ENCODE data around the gene RPS29. TPM values are rescaled to one million over a fixed set of nuclear protein-coding genes. Genes with fewer than 3 reads are reported as not detected.

Gene RPS29
- total and polyA plus RNA-seq, 10 of the 15 experiments (the other 5 are each of a cell fraction or from before 2014, with no cell fraction given): 2,685 to 10,815 (median 4,359) TPM

DNA sequence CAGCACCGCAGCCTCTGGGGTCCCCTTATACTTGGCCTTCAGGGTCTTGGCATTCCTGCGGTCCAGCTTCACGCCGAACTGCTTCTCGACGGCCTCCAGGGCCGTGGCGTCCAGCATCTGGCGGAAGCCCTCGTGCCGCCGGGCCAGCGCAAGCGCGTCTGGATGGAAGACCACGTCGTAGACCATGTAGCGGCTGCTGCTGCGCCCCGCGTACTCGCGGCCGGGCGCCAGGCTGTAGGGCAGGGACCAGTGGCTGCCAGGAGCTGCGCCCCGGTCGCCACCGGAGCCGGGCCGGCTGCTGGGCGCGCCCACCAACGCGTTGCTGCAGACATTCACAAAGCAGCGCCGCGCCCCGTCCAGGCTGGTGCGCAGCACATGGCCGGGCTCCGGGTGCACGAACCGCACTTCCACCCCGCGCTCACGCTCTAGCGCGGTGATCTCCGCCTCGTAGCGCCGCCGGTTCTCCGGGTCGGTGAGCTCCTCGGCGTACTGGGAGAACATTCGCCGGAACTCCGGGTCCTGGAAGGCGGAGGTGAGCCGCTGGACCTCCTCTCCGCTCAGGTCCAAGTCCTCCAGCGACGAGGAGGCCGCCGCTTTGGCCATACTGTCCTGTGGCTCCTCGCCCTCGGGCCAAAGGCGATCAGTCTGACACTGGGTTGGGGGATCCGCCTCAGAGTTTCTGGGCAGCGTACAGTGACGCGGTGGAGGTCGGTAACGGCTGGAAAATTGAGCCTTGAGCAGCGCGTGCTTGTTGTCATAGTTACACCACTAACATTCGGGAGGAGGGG lies 48.6 kb upstream of the RPS29 start, which contains the start of gene DNAAF2 (continued):
- TF ChIP-seq TAF1 (IDR thresholded peaks at IDR 0.05; ENCODE audit: borderline replicate concordance, low read depth, low read length) (no peak), RELA (IDR thresholded peaks at IDR 0.05; ENCODE audit: borderline replicate concordance, partially characterized antibody) (no peak), FOXK2 (IDR thresholded peaks at IDR 0.05) (no peak), MXI1 (IDR thresholded peaks at IDR 0.05; ENCODE audit: low read depth, low read length) (peak; percentile 92), HDGF (IDR thresholded peaks at IDR 0.05) (peak; percentile 88), ZNF217 (IDR thresholded peaks at IDR 0.05) (no peak), EGR1 (IDR thresholded peaks at IDR 0.05; ENCODE audit: borderline replicate concordance in 1 of 2, low read depth in 2 of 2, low read length in 2 of 2) (no peak), IKZF2 (IDR thresholded peaks at IDR 0.05) (no peak; a peak in 1 of 4 replicates), ESRRA (IDR thresholded peaks at IDR 0.05; ENCODE audit: low read length) (no peak), SIN3A (IDR thresholded peaks at IDR 0.05; ENCODE audit: low read depth, low read length) (peak; percentile 83), NFIC (IDR thresholded peaks at IDR 0.05; ENCODE audit: low read depth, low read length) (no peak), NFYA (IDR thresholded peaks at IDR 0.05; ENCODE audit: borderline replicate concordance, low read depth, low read length) (no peak), LARP7 (IDR thresholded peaks at IDR 0.05) (peak; percentile 59), PAX8 (IDR thresholded peaks at IDR 0.05) (no peak), NR2F1 (conservative IDR thresholded peaks at IDR 0.05) (peak; percentile 10; the same call in 1 of the 2 replicates), NFYB (IDR thresholded peaks at IDR 0.05; ENCODE audit: insufficient read depth, low read depth, low read length) (no peak), TARDBP (IDR thresholded peaks at IDR 0.05; ENCODE audit: borderline replicate concordance) (no peak), JUNB (IDR thresholded peaks at IDR 0.05) (no peak), IRF4 (IDR thresholded peaks at IDR 0.05; ENCODE audit: low read depth, low read length) (no peak), RAD21 (IDR thresholded peaks at IDR 0.05; ENCODE audit: insufficient read depth, low read depth, low read length) (no peak), KDM1A (IDR thresholded peaks at IDR 0.05; ENCODE audit: borderline replicate concordance) (no peak), ZSCAN29 (IDR thresholded peaks at IDR 0.05) (no peak), SREBF1 (IDR thresholded peaks at IDR 0.05; ENCODE audit: low read length) (no peak), PAX5 (IDR thresholded peaks at IDR 0.05; ENCODE audit: borderline replicate concordance, low read depth, low read length) (no peak), TBL1XR1 (IDR thresholded peaks at IDR 0.05; ENCODE audit: low read depth, low read length) (no peak), ATF7 (IDR thresholded peaks at IDR 0.05; ENCODE audit: low read depth) (no peak), EZH2 (IDR thresholded peaks at IDR 0.05; ENCODE audit: borderline replicate concordance, control insufficient read depth, low read depth, low read length) (no peak), HSF1 (IDR thresholded peaks at IDR 0.05; ENCODE audit: low read depth, low read length) (no peak), YY1 (IDR thresholded peaks at IDR 0.05; ENCODE audit: low read depth, low read length) (no peak), IKZF1 (conservative IDR thresholded peaks at IDR 0.05) (peak; percentile 93), ZNF24 (IDR thresholded peaks at IDR 0.05) (no peak), YBX1 (IDR thresholded peaks at IDR 0.05) (no peak), EED (IDR thresholded peaks at IDR 0.05; ENCODE audit: low read depth) (no peak)
- TF ChIP-seq, protein P1, sequence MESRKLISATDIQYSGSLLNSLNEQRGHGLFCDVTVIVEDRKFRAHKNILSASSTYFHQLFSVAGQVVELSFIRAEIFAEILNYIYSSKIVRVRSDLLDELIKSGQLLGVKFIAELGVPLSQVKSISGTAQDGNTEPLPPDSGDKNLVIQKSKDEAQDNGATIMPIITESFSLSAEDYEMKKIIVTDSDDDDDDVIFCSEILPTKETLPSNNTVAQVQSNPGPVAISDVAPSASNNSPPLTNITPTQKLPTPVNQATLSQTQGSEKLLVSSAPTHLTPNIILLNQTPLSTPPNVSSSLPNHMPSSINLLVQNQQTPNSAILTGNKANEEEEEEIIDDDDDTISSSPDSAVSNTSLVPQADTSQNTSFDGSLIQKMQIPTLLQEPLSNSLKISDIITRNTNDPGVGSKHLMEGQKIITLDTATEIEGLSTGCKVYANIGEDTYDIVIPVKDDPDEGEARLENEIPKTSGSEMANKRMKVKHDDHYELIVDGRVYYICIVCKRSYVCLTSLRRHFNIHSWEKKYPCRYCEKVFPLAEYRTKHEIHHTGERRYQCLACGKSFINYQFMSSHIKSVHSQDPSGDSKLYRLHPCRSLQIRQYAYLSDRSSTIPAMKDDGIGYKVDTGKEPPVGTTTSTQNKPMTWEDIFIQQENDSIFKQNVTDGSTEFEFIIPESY (IDR thresholded peaks at IDR 0.05): no peak

All from GM12878 (cell line).